Right lobe of liver (tissue), 4 donors: ENCODE measurements around the gene LMTK3.

ENCODE experiments used
- POLR2A ChIP-seq: fragments of 450-650 bp; IDR thresholded peaks from one replicate; pipeline ENCODE4 v1.6.1; 2017; ENCODE audit warnings: antibody characterized with exemption, mild to moderate bottlenecking
- TF ChIP-seq, protein P1 (sequence below), 4 donors: fragments of 200-600 bp in 3 of 4; fragments of 450-650 bp in 1 of 4; IDR thresholded peaks; one replicate each; pipeline versions ENCODE4 v1.5.1 to v1.8.0; 2016 to 2022; ENCODE audit warnings: antibody characterized with exemption in 4 of 4, mild to moderate bottlenecking in 2 of 4
- donor health status: DM: no; HTN: no; CAD: no.
- donor health status: DM: no; HTN: no; CAD: no.
- donor health status: DM: no; HTN: yes; CAD: no.

DNA sequence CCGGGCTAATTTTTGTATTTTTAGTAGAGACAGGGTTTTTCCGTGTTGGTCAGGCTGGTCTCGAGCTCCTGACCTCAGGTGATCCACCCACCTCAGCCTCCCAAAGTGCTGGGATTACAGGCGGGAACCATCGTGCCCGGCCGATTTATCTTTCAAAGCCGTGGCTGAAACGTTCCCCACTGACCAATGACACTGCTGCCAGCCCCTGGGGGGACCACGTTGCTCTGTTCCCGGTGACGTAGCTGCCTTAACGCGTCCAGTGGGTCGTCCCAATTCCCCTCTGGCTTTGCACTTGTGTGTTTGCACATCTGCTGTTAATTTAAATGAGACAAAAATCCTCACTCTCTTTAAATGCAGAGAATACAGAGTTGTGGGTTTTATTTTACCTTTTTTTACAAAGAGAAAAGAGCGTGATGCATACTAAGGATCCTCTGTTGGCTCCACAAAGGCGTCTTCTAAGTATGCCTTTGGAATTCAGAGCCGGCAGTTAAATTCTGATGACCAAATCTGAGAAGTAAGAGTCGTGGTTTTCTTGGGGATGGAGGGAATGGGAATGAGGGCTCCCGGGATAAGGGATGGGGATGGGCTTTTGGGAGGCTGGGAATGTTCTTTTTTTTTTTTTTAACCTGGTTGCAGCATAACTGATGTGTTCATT lies 18.6 kb upstream of the LMTK3 start:
- no peak for TF ChIP-seq POLR2A
- TF ChIP-seq, protein P1, sequence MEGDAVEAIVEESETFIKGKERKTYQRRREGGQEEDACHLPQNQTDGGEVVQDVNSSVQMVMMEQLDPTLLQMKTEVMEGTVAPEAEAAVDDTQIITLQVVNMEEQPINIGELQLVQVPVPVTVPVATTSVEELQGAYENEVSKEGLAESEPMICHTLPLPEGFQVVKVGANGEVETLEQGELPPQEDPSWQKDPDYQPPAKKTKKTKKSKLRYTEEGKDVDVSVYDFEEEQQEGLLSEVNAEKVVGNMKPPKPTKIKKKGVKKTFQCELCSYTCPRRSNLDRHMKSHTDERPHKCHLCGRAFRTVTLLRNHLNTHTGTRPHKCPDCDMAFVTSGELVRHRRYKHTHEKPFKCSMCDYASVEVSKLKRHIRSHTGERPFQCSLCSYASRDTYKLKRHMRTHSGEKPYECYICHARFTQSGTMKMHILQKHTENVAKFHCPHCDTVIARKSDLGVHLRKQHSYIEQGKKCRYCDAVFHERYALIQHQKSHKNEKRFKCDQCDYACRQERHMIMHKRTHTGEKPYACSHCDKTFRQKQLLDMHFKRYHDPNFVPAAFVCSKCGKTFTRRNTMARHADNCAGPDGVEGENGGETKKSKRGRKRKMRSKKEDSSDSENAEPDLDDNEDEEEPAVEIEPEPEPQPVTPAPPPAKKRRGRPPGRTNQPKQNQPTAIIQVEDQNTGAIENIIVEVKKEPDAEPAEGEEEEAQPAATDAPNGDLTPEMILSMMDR (IDR thresholded peaks at IDR 0.05): no peak
